GM18870 (cell line): ENCODE results near the gene ACSL3.
"Not testable (repeated sequence)": the region's sequence is repeated elsewhere in the genome, so short reads cannot be mapped to it uniquely, and the experiment has no call there.

Experiments used
- ATAC-seq: cut with Tn5 transposase; IDR thresholded peaks from one replicate; pipeline ENCODE4 v1.9.1; 2021; ENCODE audit warnings: moderate library complexity; ENCODE audit not compliant: unreplicated experiment

Gene ACSL3

GRCh38 chr2:222907790-222908441 is 47.1 kb downstream of the ACSL3 start:
- no peak for ATAC-seq

GRCh38 chr2:222909286-222909685 is 48.5 kb downstream of the ACSL3 start:
- ATAC-seq: no peak

- peak; percentile 98 for ATAC-seq
Observed at GRCh38 chr2:222912117-222912516, 51.3 kb downstream of the ACSL3 start.

GRCh38 chr2:222912776-222913175 is 51.9 kb downstream of the ACSL3 start:
- no peak for ATAC-seq

- ATAC-seq: no peak
Observed at GRCh38 chr2:222915092-222915957, 54.5 kb downstream of the ACSL3 start.

GRCh38 chr2:222916229-222917197 is 55.7 kb downstream of the ACSL3 start:
- no peak for ATAC-seq

GRCh38 chr2:222917212-222917611 is 56.4 kb downstream of the ACSL3 start:
- not testable (repeated sequence) for ATAC-seq

GRCh38 chr2:222919841-222920526 is 59.1 kb downstream of the ACSL3 start:
- no peak for ATAC-seq

- ATAC-seq: no peak
Observed at GRCh38 chr2:222920657-222921186, 59.9 kb downstream of the ACSL3 start.

GRCh38 chr2:222922019-222922800 is 61.4 kb downstream of the ACSL3 start:
- ATAC-seq: no peak

GRCh38 chr2:222926915-222927314 is 66.1 kb downstream of the ACSL3 start:
- ATAC-seq: no peak

- ATAC-seq: no peak
Observed at GRCh38 chr2:222927600-222927999, 66.8 kb downstream of the ACSL3 start.

- no peak for ATAC-seq
Observed at GRCh38 chr2:222928335-222928734, 67.5 kb downstream of the ACSL3 start.

GRCh38 chr2:222930862-222931261 is 70.0 kb downstream of the ACSL3 start:
- ATAC-seq: no peak

GRCh38 chr2:222931659-222932058 is 70.8 kb downstream of the ACSL3 start:
- ATAC-seq: no peak

GRCh38 chr2:222933458-222933857 is 72.6 kb downstream of the ACSL3 start:
- no peak for ATAC-seq

- ATAC-seq: no peak
Observed at GRCh38 chr2:222935688-222936298, 75.0 kb downstream of the ACSL3 start.

GRCh38 chr2:222936705-222937104 is 75.9 kb downstream of the ACSL3 start:
- no peak for ATAC-seq

GRCh38 chr2:222938327-222938726 is 77.5 kb downstream of the ACSL3 start:
- ATAC-seq: no peak
